WTC11 (cell line): ENCODE data around the gene PIK3CA. TPM values are rescaled to one million over a fixed set of nuclear protein-coding genes. Genes with fewer than 3 reads are reported as not detected.

ENCODE experiments used
- ATAC-seq: fragments of 200-7000 bp; cut with Tn5 transposase; 2 replicates; pipeline ENCODE4 v1.10.0; 2021; ENCODE audit warnings: mild to moderate bottlenecking, moderate library complexity
- CTCF ChIA-PET: fragments of 300-600 bp; sonication (Branson Sonifier 250); formaldehyde crosslinking; loops from one replicate; lab custom pipeline; 2021; ENCODE audit warnings: antibody characterized with exemption; lab: Charles Lee
- POLR2A ChIA-PET: fragments of 350-600 bp; sonication (Branson Sonifier 250); formaldehyde crosslinking; loops from one replicate; lab custom pipeline; 2021; ENCODE audit warnings: antibody characterized with exemption; lab: Charles Lee
- DNase-seq: peaks from one replicate; pipeline ENCODE4 v3.0.0; 2021; ENCODE audit warnings: low spot score
- H3K27ac Mint-ChIP-seq: 2 replicates; pipeline ENCODE4 v1.8.0; 2021; ENCODE audit warnings: mixed read lengths
- H3K27me3 Mint-ChIP-seq: 2 replicates; pipeline ENCODE4 v1.8.0; 2021; ENCODE audit warnings: low read depth, mild to moderate bottlenecking, moderate library complexity, mixed read lengths
- H3K36me3 Mint-ChIP-seq: 2 replicates; pipeline ENCODE4 v1.8.0; 2021; ENCODE audit warnings: mixed read lengths
- H3K4me1 Mint-ChIP-seq: 2 replicates; pipeline ENCODE4 v1.8.0; 2022; ENCODE audit warnings: mixed read lengths
- H3K4me3 Mint-ChIP-seq: 2 replicates; pipeline ENCODE4 v1.8.0; 2021; ENCODE audit warnings: mild to moderate bottlenecking, moderate library complexity, mixed read lengths
- H3K9me3 Mint-ChIP-seq: 2 replicates; pipeline ENCODE4 v1.8.0; 2021; ENCODE audit warnings: mixed read lengths
- ATF2 ChIP-seq: sonication (generic); formaldehyde crosslinking; IDR thresholded peaks from 2 replicates; pipeline ENCODE4 v1.8.1; 2022; ENCODE audit warnings: low read depth, missing genetic modification reagents, borderline replicate concordance
- CBFB ChIP-seq: sonication (generic); formaldehyde crosslinking; IDR thresholded peaks from 2 replicates; pipeline ENCODE4 v1.8.1; 2022; ENCODE audit warnings: mild to moderate bottlenecking, low read depth, missing genetic modification reagents
- CDX4 ChIP-seq: fragments of 250-450 bp; sonication (Bioruptor Pico); IDR thresholded peaks from 2 replicates; pipeline ENCODE4 v1.9.0; 2021; ENCODE audit warnings: moderate library complexity, mild to moderate bottlenecking, inconsistent platforms, borderline replicate concordance
- CTCF ChIP-seq: fragments of 200-600 bp; IDR thresholded peaks from 2 replicates; pipeline ENCODE4 v1.8.0; 2022; ENCODE audit warnings: antibody characterized with exemption
- E2F5 ChIP-seq: sonication (generic); formaldehyde crosslinking; IDR thresholded peaks from 2 replicates; pipeline ENCODE4 v1.8.1; 2022; ENCODE audit warnings: mild to moderate bottlenecking, moderate library complexity, missing genetic modification reagents
- GRHL2 ChIP-seq: fragments of 250-450 bp; sonication (Bioruptor Pico); IDR thresholded peaks from 2 replicates; pipeline ENCODE4 v1.8.0; 2022; ENCODE audit warnings: mild to moderate bottlenecking, moderate library complexity; ENCODE audit not compliant: insufficient replicate concordance, severe bottlenecking
- HMGA2 ChIP-seq: fragments of 250-450 bp; sonication (Bioruptor Pico); IDR thresholded peaks from 2 replicates; pipeline ENCODE4 v1.4.0; 2021; ENCODE audit warnings: mild to moderate bottlenecking, moderate library complexity
- IRF2 ChIP-seq: sonication (generic); formaldehyde crosslinking; IDR thresholded peaks from 2 replicates; pipeline ENCODE4 v1.8.0; 2022; ENCODE audit warnings: low read depth, missing genetic modification reagents, borderline replicate concordance
- MAX ChIP-seq: sonication (generic); formaldehyde crosslinking; IDR thresholded peaks from 2 replicates; pipeline ENCODE4 v1.8.0; 2022; ENCODE audit warnings: mild to moderate bottlenecking, missing genetic modification reagents
- NR1H2 ChIP-seq: sonication (generic); formaldehyde crosslinking; IDR thresholded peaks from 2 replicates; pipeline ENCODE4 v1.9.0; 2021; ENCODE audit warnings: mild to moderate bottlenecking, moderate library complexity, missing genetic modification reagents
- NR3C1 ChIP-seq: sonication (generic); formaldehyde crosslinking; conservative IDR thresholded peaks from 2 replicates; pipeline ENCODE4 v1.8.1; 2023; ENCODE audit warnings: low read depth, mild to moderate bottlenecking, missing genetic modification reagents
- SMAD3 ChIP-seq: sonication (generic); formaldehyde crosslinking; IDR thresholded peaks from 2 replicates; pipeline ENCODE4 v1.8.0; 2022; ENCODE audit warnings: missing genetic modification reagents, mild to moderate bottlenecking, borderline replicate concordance
- STAT6 ChIP-seq: sonication (generic); formaldehyde crosslinking; conservative IDR thresholded peaks from 2 replicates; pipeline ENCODE4 v1.8.1; 2023; ENCODE audit warnings: mild to moderate bottlenecking, low read depth, missing genetic modification reagents, moderate library complexity
- ZNF317 ChIP-seq: sonication (generic); formaldehyde crosslinking; IDR thresholded peaks from 2 replicates; pipeline ENCODE4 v1.8.1; 2023; ENCODE audit warnings: low read depth, mild to moderate bottlenecking, moderate library complexity, missing genetic modification reagents, borderline replicate concordance
- total RNA-seq: library from RNA; stranded (reverse); gene quantifications from 3 replicates; pipeline ENCODE4 v1.2.3, GENCODE V29; 2021
- TF ChIP-seq, protein P1 (sequence below): sonication (generic); formaldehyde crosslinking; IDR thresholded peaks from 2 replicates; pipeline ENCODE4 v1.8.0; 2023; ENCODE audit warnings: missing genetic modification reagents, mild to moderate bottlenecking, borderline replicate concordance
- TF ChIP-seq, protein P2 (sequence below): fragments of 250-450 bp; sonication (Bioruptor Pico); IDR thresholded peaks from 2 replicates; pipeline ENCODE4 v1.9.0; 2021; ENCODE audit warnings: mild to moderate bottlenecking
- TF ChIP-seq, protein P3 (sequence below): sonication (generic); formaldehyde crosslinking; IDR thresholded peaks from 2 replicates; pipeline ENCODE4 v1.8.1; 2023; ENCODE audit warnings: mild to moderate bottlenecking, missing genetic modification reagents

Gene PIK3CA
- total RNA-seq, 1 experiment from 2014 or later, result 10.1 TPM

DNA sequence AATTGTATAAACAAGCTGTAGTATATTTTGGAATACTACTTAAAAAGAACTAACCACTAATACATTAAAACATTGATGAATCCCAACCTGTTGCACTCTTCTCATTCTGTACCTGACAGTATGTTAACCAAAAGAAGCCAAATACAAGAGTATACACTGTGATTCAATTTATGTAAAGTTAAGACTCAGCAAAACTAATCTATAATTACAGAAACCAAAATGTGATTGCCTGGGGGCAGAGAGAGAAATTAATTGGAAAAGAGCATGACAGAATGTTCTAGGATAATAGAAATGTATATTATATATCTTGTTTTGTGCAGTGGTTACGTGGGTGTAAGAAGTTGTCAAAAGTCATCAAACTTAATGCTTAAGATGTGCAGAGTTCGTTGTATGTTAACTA, 31.1 kb downstream of the PIK3CA start (continued):
- TF ChIP-seq, protein P1, sequence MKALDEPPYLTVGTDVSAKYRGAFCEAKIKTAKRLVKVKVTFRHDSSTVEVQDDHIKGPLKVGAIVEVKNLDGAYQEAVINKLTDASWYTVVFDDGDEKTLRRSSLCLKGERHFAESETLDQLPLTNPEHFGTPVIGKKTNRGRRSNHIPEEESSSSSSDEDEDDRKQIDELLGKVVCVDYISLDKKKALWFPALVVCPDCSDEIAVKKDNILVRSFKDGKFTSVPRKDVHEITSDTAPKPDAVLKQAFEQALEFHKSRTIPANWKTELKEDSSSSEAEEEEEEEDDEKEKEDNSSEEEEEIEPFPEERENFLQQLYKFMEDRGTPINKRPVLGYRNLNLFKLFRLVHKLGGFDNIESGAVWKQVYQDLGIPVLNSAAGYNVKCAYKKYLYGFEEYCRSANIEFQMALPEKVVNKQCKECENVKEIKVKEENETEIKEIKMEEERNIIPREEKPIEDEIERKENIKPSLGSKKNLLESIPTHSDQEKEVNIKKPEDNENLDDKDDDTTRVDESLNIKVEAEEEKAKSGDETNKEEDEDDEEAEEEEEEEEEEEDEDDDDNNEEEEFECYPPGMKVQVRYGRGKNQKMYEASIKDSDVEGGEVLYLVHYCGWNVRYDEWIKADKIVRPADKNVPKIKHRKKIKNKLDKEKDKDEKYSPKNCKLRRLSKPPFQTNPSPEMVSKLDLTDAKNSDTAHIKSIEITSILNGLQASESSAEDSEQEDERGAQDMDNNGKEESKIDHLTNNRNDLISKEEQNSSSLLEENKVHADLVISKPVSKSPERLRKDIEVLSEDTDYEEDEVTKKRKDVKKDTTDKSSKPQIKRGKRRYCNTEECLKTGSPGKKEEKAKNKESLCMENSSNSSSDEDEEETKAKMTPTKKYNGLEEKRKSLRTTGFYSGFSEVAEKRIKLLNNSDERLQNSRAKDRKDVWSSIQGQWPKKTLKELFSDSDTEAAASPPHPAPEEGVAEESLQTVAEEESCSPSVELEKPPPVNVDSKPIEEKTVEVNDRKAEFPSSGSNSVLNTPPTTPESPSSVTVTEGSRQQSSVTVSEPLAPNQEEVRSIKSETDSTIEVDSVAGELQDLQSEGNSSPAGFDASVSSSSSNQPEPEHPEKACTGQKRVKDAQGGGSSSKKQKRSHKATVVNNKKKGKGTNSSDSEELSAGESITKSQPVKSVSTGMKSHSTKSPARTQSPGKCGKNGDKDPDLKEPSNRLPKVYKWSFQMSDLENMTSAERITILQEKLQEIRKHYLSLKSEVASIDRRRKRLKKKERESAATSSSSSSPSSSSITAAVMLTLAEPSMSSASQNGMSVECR (CRISPR knock-in tag), result no peak
- TF ChIP-seq E2F5 (CRISPR knock-in tag) (no peak), HMGA2 (CRISPR knock-in tag) (no peak), ATF2 (no peak), IRF2 (CRISPR knock-in tag) (no peak), CTCF (no peak)

GRCh38 chr3:179179979-179180759, 32.0 kb downstream of the PIK3CA start:
- CTCF ChIA-PET, result no interaction called here
- TF ChIP-seq SMAD3 (CRISPR knock-in tag), result no peak
- TF ChIP-seq MAX (CRISPR knock-in tag), result no peak
- no peak for TF ChIP-seq NR1H2
- TF ChIP-seq NR3C1 (CRISPR knock-in tag), result no peak
- TF ChIP-seq ATF2, result no peak
- TF ChIP-seq, protein P2, sequence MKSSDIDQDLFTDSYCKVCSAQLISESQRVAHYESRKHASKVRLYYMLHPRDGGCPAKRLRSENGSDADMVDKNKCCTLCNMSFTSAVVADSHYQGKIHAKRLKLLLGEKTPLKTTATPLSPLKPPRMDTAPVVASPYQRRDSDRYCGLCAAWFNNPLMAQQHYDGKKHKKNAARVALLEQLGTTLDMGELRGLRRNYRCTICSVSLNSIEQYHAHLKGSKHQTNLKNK (CRISPR knock-in tag), result no peak
- TF ChIP-seq, protein P3, sequence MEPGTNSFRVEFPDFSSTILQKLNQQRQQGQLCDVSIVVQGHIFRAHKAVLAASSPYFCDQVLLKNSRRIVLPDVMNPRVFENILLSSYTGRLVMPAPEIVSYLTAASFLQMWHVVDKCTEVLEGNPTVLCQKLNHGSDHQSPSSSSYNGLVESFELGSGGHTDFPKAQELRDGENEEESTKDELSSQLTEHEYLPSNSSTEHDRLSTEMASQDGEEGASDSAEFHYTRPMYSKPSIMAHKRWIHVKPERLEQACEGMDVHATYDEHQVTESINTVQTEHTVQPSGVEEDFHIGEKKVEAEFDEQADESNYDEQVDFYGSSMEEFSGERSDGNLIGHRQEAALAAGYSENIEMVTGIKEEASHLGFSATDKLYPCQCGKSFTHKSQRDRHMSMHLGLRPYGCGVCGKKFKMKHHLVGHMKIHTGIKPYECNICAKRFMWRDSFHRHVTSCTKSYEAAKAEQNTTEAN (CRISPR knock-in tag), result no peak
- TF ChIP-seq CBFB (CRISPR knock-in tag), result no peak
- TF ChIP-seq STAT6, result no peak
- TF ChIP-seq ZNF317, result no peak
- TF ChIP-seq CDX4 (CRISPR knock-in tag), result no peak
- no peak for TF ChIP-seq GRHL2

More at GRCh38 chr3:179179979-179180759, 32.0 kb downstream of the PIK3CA start:
- Mint-ChIP-seq H3K36me3 (no peaks in the 10 kb centered on the region), H3K4me1 (peaks cover 26% of the 10 kb centered on the region), H3K27ac (no peak overlapping the region), H3K4me3 (no peak overlapping the region), H3K27me3 (no peaks in the 10 kb centered on the region), H3K9me3 (no peaks in the 10 kb centered on the region)
- DNase-seq, result no peak
- POLR2A ChIA-PET, result no interaction called here
- ATAC-seq, result no peak
